Measurements from ENCODE around the gene FBXL19. TPM values are rescaled to one million over a fixed set of nuclear protein-coding genes. Genes with fewer than 3 reads are reported as not detected.

FBXL19 gene
- total and polyA plus RNA-seq, 2 of the 13 experiments (the other 11 are each of a cell fraction or from before 2014, with no cell fraction given): 6.0 to 13.7 TPM

DNA sequence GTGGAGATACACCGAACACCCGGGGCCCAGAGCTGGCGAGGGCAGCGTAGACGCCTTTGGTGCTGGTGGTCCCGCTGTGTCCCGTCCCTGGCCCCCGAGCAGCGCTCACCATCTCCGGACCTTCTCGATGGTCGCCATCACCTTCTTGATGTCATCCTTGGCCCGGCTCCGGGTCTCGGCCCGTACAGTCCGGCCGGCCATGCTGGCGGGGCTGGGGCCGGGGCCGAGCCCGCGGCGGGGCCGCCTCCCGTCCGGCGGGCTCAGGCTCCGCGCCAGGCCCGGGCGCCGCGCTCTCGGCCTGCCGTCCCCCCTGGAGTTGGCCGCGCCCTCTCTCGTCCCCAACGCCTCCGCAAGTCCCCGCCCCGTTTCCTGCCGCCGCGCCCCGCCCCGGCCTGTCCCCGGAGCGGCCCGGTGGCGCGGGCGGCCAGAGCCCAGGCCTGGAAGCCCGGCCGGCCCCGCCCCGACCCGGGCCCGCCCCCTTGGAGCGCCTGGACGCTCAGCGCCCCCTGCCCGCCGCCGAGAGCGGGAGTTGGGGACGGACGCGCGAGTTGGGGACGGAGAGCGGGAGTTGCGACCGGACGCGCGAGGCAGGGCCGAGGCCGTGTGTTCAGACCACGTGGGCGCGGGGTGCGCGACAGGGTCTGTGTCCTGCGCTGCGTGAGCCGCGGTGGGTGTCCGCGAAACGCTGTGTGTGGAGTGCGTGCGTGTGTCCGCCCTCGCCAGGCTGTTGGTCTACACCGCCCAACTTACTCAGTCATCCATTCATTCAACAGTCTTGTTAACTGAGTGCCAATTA is 29.4 kb upstream of the FBXL19 start, which contains the start of gene BCL7C (continued):
- TF ChIP-seq, protein P1, sequence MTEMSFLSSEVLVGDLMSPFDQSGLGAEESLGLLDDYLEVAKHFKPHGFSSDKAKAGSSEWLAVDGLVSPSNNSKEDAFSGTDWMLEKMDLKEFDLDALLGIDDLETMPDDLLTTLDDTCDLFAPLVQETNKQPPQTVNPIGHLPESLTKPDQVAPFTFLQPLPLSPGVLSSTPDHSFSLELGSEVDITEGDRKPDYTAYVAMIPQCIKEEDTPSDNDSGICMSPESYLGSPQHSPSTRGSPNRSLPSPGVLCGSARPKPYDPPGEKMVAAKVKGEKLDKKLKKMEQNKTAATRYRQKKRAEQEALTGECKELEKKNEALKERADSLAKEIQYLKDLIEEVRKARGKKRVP (CRISPR knock-in tag; IDR thresholded peaks at IDR 0.05): no peak
- TF ChIP-seq THYN1 (CRISPR knock-in tag; IDR thresholded peaks at IDR 0.05; ENCODE audit: borderline replicate concordance, low read depth): no peak
- no peak for TF ChIP-seq RELA (CRISPR knock-in tag; IDR thresholded peaks at IDR 0.05)
- TF ChIP-seq ZNF557 (CRISPR knock-in tag; IDR thresholded peaks at IDR 0.05): peak; percentile 89
- no peak for TF ChIP-seq ZNF615 (CRISPR knock-in tag; IDR thresholded peaks at IDR 0.05; ENCODE audit: borderline replicate concordance)
- TF ChIP-seq RBFOX2 (IDR thresholded peaks at IDR 0.05; ENCODE audit: low read depth, low read length): peak; percentile 76
- TF ChIP-seq PHF5A (CRISPR knock-in tag; IDR thresholded peaks at IDR 0.05; ENCODE audit: low read depth, unreplicated experiment): no peak
- TF ChIP-seq KMT2B (CRISPR knock-in tag; IDR thresholded peaks at IDR 0.05): peak; percentile 71; the same call in 1 of the 2 replicates
- TF ChIP-seq BHLHE40 (IDR thresholded peaks at IDR 0.05; ENCODE audit: low read length): peak; percentile 35; the same call in 1 of the 2 replicates
- TF ChIP-seq ONECUT2 (CRISPR knock-in tag; IDR thresholded peaks at IDR 0.05): no peak
- peak; percentile 43 for TF ChIP-seq ISL2 (CRISPR knock-in tag; IDR thresholded peaks at IDR 0.05)
- peak; percentile 34; the same call in 1 of the 2 replicates for TF ChIP-seq PAWR (CRISPR knock-in tag; IDR thresholded peaks at IDR 0.05; ENCODE audit: borderline replicate concordance)
- TF ChIP-seq FOXM1 (CRISPR knock-in tag; IDR thresholded peaks at IDR 0.05): peak; percentile 95
- TF ChIP-seq TAF15 (IDR thresholded peaks at IDR 0.05; ENCODE audit: low read depth, low read length, poor library complexity, severe bottlenecking): no peak
- peak; percentile 99 for TF ChIP-seq DNMT1 (CRISPR knock-in tag; IDR thresholded peaks at IDR 0.05)
- TF ChIP-seq ZFYVE20 (CRISPR knock-in tag; IDR thresholded peaks at IDR 0.05; ENCODE audit: borderline replicate concordance, low read depth): peak; percentile 99
- TF ChIP-seq, protein P2, sequence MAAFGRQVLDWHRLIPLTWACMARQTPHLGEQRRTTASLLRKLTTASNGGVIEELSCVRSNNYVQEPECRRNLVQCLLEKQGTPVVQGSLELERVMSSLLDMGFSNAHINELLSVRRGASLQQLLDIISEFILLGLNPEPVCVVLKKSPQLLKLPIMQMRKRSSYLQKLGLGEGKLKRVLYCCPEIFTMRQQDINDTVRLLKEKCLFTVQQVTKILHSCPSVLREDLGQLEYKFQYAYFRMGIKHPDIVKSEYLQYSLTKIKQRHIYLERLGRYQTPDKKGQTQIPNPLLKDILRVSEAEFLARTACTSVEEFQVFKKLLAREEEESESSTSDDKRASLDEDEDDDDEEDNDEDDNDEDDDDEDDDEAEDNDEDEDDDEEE (CRISPR knock-in tag; IDR thresholded peaks at IDR 0.05): no peak
- no peak for TF ChIP-seq HNRNPH1 (optimal IDR thresholded peaks at IDR 0.05; ENCODE audit: low read depth, low read length)
- 0 out of 2 replicates have a peak, but pooled peaks have one; percentile 13 for TF ChIP-seq SMAD3 (CRISPR knock-in tag; IDR thresholded peaks at IDR 0.05)
- no peak; the same call in 1 of the 2 replicates for TF ChIP-seq ZNF629 (CRISPR knock-in tag; conservative IDR thresholded peaks at IDR 0.05)
- TF ChIP-seq, protein P3, sequence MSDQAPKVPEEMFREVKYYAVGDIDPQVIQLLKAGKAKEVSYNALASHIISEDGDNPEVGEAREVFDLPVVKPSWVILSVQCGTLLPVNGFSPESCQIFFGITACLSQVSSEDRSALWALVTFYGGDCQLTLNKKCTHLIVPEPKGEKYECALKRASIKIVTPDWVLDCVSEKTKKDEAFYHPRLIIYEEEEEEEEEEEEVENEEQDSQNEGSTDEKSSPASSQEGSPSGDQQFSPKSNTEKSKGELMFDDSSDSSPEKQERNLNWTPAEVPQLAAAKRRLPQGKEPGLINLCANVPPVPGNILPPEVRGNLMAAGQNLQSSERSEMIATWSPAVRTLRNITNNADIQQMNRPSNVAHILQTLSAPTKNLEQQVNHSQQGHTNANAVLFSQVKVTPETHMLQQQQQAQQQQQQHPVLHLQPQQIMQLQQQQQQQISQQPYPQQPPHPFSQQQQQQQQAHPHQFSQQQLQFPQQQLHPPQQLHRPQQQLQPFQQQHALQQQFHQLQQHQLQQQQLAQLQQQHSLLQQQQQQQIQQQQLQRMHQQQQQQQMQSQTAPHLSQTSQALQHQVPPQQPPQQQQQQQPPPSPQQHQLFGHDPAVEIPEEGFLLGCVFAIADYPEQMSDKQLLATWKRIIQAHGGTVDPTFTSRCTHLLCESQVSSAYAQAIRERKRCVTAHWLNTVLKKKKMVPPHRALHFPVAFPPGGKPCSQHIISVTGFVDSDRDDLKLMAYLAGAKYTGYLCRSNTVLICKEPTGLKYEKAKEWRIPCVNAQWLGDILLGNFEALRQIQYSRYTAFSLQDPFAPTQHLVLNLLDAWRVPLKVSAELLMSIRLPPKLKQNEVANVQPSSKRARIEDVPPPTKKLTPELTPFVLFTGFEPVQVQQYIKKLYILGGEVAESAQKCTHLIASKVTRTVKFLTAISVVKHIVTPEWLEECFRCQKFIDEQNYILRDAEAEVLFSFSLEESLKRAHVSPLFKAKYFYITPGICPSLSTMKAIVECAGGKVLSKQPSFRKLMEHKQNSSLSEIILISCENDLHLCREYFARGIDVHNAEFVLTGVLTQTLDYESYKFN (CRISPR knock-in tag; conservative IDR thresholded peaks at IDR 0.05): no peak; the same call in 1 of the 2 replicates
- TF ChIP-seq MIER2 (CRISPR knock-in tag; IDR thresholded peaks at IDR 0.05): 0 out of 2 replicates have a peak, but pooled peaks have one; percentile 18
- TF ChIP-seq ZNF230 (CRISPR knock-in tag; IDR thresholded peaks at IDR 0.05): peak; percentile 88

Measured in HepG2 (cell line).